HEK293 (cell line): Measurements from ENCODE around the gene SERPINA1.

Experiments
- CTCF ChIA-PET: fragments of 350-600 bp; formaldehyde crosslinking; extraction: SDS; loops from one replicate; lab custom pipeline; 2021; ENCODE audit warnings: antibody characterized with exemption; lab: Yijun Ruan, JAX
- POLR2A ChIA-PET: fragments of 300-600 bp; formaldehyde crosslinking; extraction: SDS; loops from one replicate; lab custom pipeline; 2020; ENCODE audit warnings: antibody characterized with exemption, inconsistent platforms; lab: Yijun Ruan, JAX
- H3K27ac ChIP-seq: fragments of 200-500 bp; sonication (Bioruptor generic); 2 replicates; pipeline ENCODE4 v1.5.1; 2014; ENCODE audit warnings: low read depth, low read length, control low read depth, inconsistent platforms; ENCODE audit errors: extremely low read depth
- H3K36me3 ChIP-seq, 2 experiments: fragments of 200-500 bp in 1 of 2; sonication (Bioruptor generic) in 1 of 2; 1 replicate in 1 of 2; 2 replicates in 1 of 2; pipeline ENCODE4 v1.5.1; 2014 to 2017; ENCODE audit warnings: inconsistent platforms in 2 of 2, low read length in 2 of 2; ENCODE audit not compliant: control insufficient read depth in 2 of 2, insufficient read depth in 1 of 2
- H3K4me1 ChIP-seq: fragments of 200-500 bp; sonication (Bioruptor generic); 2 replicates; pipeline ENCODE4 v1.5.1; 2014; ENCODE audit warnings: mild to moderate bottlenecking, low read length, inconsistent platforms; ENCODE audit not compliant: control insufficient read depth, insufficient read depth
- H3K4me3 ChIP-seq: 2 replicates; pipeline ENCODE4 v1.5.1; 2011; ENCODE audit warnings: low read depth, mild to moderate bottlenecking, control low read depth, low read length, moderate library complexity
- H3K9me3 ChIP-seq: fragments of 200-500 bp; sonication (Bioruptor generic); 2 replicates; pipeline ENCODE4 v1.5.1; 2014; ENCODE audit warnings: low read depth, low read length, inconsistent platforms; ENCODE audit not compliant: control insufficient read depth, insufficient read depth
- HOXA7 ChIP-seq: sonication (generic); formaldehyde crosslinking; IDR thresholded peaks from 2 replicates; pipeline ENCODE4 v1.8.1; 2022; ENCODE audit warnings: missing genetic modification reagents, borderline replicate concordance
- KLF1 ChIP-seq: fragments of 450-650 bp; formaldehyde crosslinking; IDR thresholded peaks from 2 replicates; pipeline ENCODE4 v1.5.1; 2016; ENCODE audit warnings: missing biosample characterization, missing genetic modification characterization
- PRDM1 ChIP-seq: fragments of 450-650 bp; formaldehyde crosslinking; IDR thresholded peaks from 2 replicates; pipeline ENCODE4; 2016; ENCODE audit warnings: missing biosample characterization, missing genetic modification characterization
- SALL2 ChIP-seq: fragments of 450-650 bp; formaldehyde crosslinking; IDR thresholded peaks from 2 replicates; pipeline ENCODE4 v1.5.0; 2017; ENCODE audit warnings: missing biosample characterization, mild to moderate bottlenecking, missing genetic modification characterization, borderline replicate concordance
- SETDB1 ChIP-seq: IDR thresholded peaks from one replicate; pipeline ENCODE4 v1.6.1; 2017; ENCODE audit warnings: mild to moderate bottlenecking, low read length, moderate library complexity, mixed read lengths; ENCODE audit not compliant: insufficient read length
- SP3 ChIP-seq: fragments of 450-650 bp; formaldehyde crosslinking; IDR thresholded peaks from 2 replicates; pipeline ENCODE4 v1.5.1; 2016; ENCODE audit warnings: missing biosample characterization, missing genetic modification characterization
- TRIM28 ChIP-seq: IDR thresholded peaks from 2 replicates; pipeline ENCODE4 v1.6.1; 2011; ENCODE audit warnings: low read length, control low read depth, borderline replicate concordance
- YY1 ChIP-seq: fragments of 450-650 bp; formaldehyde crosslinking; IDR thresholded peaks from 2 replicates; pipeline ENCODE4 v1.5.1; 2018; ENCODE audit warnings: missing biosample characterization, missing genetic modification characterization
- ZBTB48 ChIP-seq: fragments of 450-650 bp; formaldehyde crosslinking; IDR thresholded peaks from 2 replicates; pipeline ENCODE4 v1.5.1; 2016; ENCODE audit warnings: missing biosample characterization, missing genetic modification characterization
- ZFHX2 ChIP-seq: fragments of 450-650 bp; formaldehyde crosslinking; conservative IDR thresholded peaks from 2 replicates; pipeline ENCODE4 v1.5.1; 2016; ENCODE audit warnings: missing biosample characterization, missing genetic modification characterization
- ZNF121 ChIP-seq: fragments of 450-650 bp; formaldehyde crosslinking; IDR thresholded peaks from 2 replicates; pipeline ENCODE4 v1.5.1; 2016; ENCODE audit warnings: missing biosample characterization, missing genetic modification characterization
- ZNF16 ChIP-seq: fragments of 450-650 bp; formaldehyde crosslinking; IDR thresholded peaks from 2 replicates; pipeline ENCODE4 v1.5.1; 2016; ENCODE audit warnings: low read depth, missing biosample characterization, missing genetic modification characterization
- ZNF239 ChIP-seq: fragments of 450-650 bp; formaldehyde crosslinking; IDR thresholded peaks from 2 replicates; pipeline ENCODE4 v1.5.1; 2016; ENCODE audit warnings: missing biosample characterization, missing genetic modification characterization
- ZNF248 ChIP-seq: fragments of 450-650 bp; formaldehyde crosslinking; IDR thresholded peaks from 2 replicates; pipeline ENCODE4 v1.5.1; 2017; ENCODE audit warnings: missing biosample characterization, missing genetic modification characterization
- ZNF266 ChIP-seq: fragments of 450-650 bp; formaldehyde crosslinking; IDR thresholded peaks from 2 replicates; pipeline ENCODE4 v1.5.1; 2016; ENCODE audit warnings: missing biosample characterization, missing genetic modification characterization, low read depth
- ZNF292 ChIP-seq: fragments of 450-650 bp; formaldehyde crosslinking; IDR thresholded peaks from 2 replicates; pipeline ENCODE4 v1.5.1; 2016; ENCODE audit warnings: low read depth, missing biosample characterization, missing genetic modification characterization, borderline replicate concordance
- ZNF324 ChIP-seq: fragments of 450-650 bp; formaldehyde crosslinking; IDR thresholded peaks from 2 replicates; pipeline ENCODE4 v1.5.1; 2016; ENCODE audit warnings: missing biosample characterization, missing genetic modification characterization
- ZNF354C ChIP-seq: fragments of 450-650 bp; formaldehyde crosslinking; IDR thresholded peaks from 2 replicates; pipeline ENCODE4 v1.5.1; 2016; ENCODE audit warnings: missing biosample characterization, missing genetic modification characterization, low read depth, borderline replicate concordance
- ZNF416 ChIP-seq: fragments of 450-650 bp; formaldehyde crosslinking; IDR thresholded peaks from 2 replicates; pipeline ENCODE4 v1.5.1; 2016; ENCODE audit warnings: missing biosample characterization, missing genetic modification characterization
- ZNF530 ChIP-seq: fragments of 450-650 bp; formaldehyde crosslinking; IDR thresholded peaks from 2 replicates; pipeline ENCODE4 v1.5.1; 2016; ENCODE audit warnings: low read depth, missing biosample characterization, missing genetic modification characterization
- ZNF623 ChIP-seq: fragments of 450-650 bp; formaldehyde crosslinking; IDR thresholded peaks from 2 replicates; pipeline ENCODE4 v1.5.1; 2016; ENCODE audit warnings: missing biosample characterization, missing genetic modification characterization
- ZSCAN16 ChIP-seq: fragments of 450-650 bp; formaldehyde crosslinking; IDR thresholded peaks from 2 replicates; pipeline ENCODE4 v1.5.1; 2016; ENCODE audit warnings: missing biosample characterization, missing genetic modification characterization
- ZSCAN30 ChIP-seq: fragments of 450-650 bp; IDR thresholded peaks from 2 replicates; pipeline ENCODE4 v1.5.1; 2018; ENCODE audit warnings: missing biosample characterization, mild to moderate bottlenecking, missing genetic modification characterization, moderate library complexity
- TF ChIP-seq, protein P1 (sequence below): fragments of 450-650 bp; formaldehyde crosslinking; IDR thresholded peaks from 2 replicates; pipeline ENCODE4 v1.5.1; 2016; ENCODE audit warnings: missing biosample characterization, missing genetic modification characterization
- TF ChIP-seq, protein P2 (sequence below): fragments of 450-650 bp; formaldehyde crosslinking; IDR thresholded peaks from 2 replicates; pipeline ENCODE4 v1.5.1; 2016; ENCODE audit warnings: missing biosample characterization, missing genetic modification characterization
- TF ChIP-seq, protein P3 (sequence below): fragments of 450-650 bp; formaldehyde crosslinking; IDR thresholded peaks from 2 replicates; pipeline ENCODE4 v1.5.1; 2017; ENCODE audit warnings: missing biosample characterization, missing genetic modification characterization

Gene SERPINA1

DNA sequence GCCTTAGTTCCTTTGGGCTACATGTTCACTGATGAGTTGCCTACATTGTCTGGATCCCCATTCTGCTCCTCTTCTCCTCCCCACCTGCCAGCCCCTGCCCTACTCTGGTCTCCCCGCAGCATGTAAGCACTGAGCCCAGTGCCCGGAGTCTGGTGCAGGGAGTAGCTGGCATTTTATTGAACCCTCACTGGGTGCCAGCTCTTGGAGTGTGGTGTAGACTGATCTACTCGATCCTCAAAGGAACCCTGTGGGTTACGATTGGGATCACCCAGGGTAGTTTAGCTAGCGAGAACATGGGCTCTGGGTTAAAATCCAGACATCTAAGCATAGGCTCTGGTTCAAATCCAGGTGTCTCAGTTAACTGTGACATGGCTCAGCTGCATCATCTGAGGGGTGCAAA lies 56.9 kb downstream of the SERPINA1 start (continued):
- TF ChIP-seq ZNF248 (tag by site-specific recombination), result no peak
- TF ChIP-seq SETDB1, result no peak
- no peak for TF ChIP-seq KLF1
- TF ChIP-seq ZNF266 (tag by site-specific recombination), result no peak
- no peak for TF ChIP-seq ZSCAN16 (tag by site-specific recombination)
- TF ChIP-seq YY1 (tag by site-specific recombination), result no peak
- no peak for TF ChIP-seq TRIM28
- TF ChIP-seq ZBTB48, result no peak
- TF ChIP-seq ZFHX2 (tag by site-specific recombination), result no peak
- TF ChIP-seq ZNF530 (tag by site-specific recombination), result no peak

DNA sequence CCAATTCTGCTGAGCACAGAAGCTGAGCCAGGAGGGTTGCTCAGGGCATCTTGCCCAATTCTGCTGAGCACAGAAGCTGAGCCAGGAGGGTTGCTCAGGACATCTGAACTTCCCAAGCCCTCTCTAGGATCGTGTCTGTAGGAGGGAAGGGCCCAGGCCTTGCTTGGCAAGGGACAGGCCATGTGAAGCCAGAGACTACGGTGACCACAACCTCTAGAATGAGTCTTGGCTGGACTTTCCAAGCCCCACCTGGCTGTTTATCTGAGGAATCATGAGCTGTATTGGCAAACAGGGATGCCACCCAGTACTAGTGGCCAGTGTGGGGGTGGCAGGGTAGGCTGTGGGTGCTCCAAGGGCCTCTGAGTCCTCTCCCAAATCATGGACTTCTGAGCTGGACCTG lies 57.5 kb downstream of the SERPINA1 start:
- POLR2A ChIA-PET, result interaction anchor here (1.1 kb wide), 1 partner anchor 17 kb away, joined by 3 read pairs; no protein-coding TSS in a partner anchor
- Histone ChIP-seq H3K27ac (no peak overlapping the region), H3K4me1 (no peaks in the 10 kb centered on the region), H3K9me3 (no peaks in the 10 kb centered on the region), H3K36me3 (no peaks in the 10 kb centered on the region), H3K4me3 (no peak overlapping the region)
- CTCF ChIA-PET, result interaction anchor here (0.7 kb wide), 1 partner anchor 9 kb away, joined by 3 read pairs; no protein-coding TSS in a partner anchor
- TF ChIP-seq ZNF324, result no peak
- no peak for TF ChIP-seq HOXA7 (CRISPR knock-in tag)
- TF ChIP-seq ZNF416 (tag by site-specific recombination), result no peak

DNA sequence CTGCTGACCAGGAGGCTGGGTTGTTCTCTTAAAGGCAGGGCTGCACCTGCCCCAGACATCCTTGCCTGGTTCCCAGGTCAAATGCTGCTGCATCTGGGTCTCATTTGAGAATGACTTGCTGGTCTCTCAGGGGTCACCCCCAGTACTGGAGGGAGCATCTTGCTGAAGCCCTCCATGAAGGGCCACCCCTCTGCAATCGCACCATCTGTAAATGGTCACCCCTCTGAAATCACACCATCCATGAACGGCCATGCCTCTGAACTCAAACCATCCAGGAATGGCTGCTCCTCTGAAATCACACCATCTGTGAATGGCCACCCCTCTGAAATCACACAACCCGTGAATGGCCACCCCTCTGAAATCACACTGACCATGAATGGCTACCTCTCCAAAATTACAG lies 58.0 kb downstream of the SERPINA1 start:
- H3K27ac ChIP-seq, result no peak overlapping the region
- no peaks in the 10 kb centered on the region for H3K4me1 ChIP-seq
- H3K9me3 ChIP-seq, result no peaks in the 10 kb centered on the region
- TF ChIP-seq ZSCAN30 (tag by site-specific recombination) (no peak), ZNF292 (no peak), ZNF623 (tag by site-specific recombination) (no peak), SALL2 (tag by site-specific recombination) (no peak)
- TF ChIP-seq, protein P1, sequence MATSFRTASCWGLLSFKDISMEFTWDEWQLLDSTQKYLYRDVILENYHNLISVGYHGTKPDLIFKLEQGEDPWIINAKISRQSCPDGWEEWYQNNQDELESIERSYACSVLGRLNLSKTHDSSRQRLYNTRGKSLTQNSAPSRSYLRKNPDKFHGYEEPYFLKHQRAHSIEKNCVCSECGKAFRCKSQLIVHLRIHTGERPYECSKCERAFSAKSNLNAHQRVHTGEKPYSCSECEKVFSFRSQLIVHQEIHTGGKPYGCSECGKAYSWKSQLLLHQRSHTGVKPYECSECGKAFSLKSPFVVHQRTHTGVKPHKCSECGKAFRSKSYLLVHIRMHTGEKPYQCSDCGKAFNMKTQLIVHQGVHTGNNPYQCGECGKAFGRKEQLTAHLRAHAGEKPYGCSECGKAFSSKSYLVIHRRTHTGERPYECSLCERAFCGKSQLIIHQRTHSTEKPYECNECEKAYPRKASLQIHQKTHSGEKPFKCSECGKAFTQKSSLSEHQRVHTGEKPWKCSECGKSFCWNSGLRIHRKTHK (tag by site-specific recombination), result no peak
- ChIA-PET CTCF (interaction anchor here (0.7 kb wide), 1 partner anchor 8 kb away, joined by 3 read pairs; no protein-coding TSS in a partner anchor), POLR2A (interaction anchor here (0.6 to 1.1 kb wide), 2 partner anchors 16 to 656 kb away, joined by 3 read pairs; no protein-coding TSS in a partner anchor)
- H3K36me3 ChIP-seq, result no peaks in the 10 kb centered on the region
- H3K4me3 ChIP-seq, result no peak overlapping the region

DNA sequence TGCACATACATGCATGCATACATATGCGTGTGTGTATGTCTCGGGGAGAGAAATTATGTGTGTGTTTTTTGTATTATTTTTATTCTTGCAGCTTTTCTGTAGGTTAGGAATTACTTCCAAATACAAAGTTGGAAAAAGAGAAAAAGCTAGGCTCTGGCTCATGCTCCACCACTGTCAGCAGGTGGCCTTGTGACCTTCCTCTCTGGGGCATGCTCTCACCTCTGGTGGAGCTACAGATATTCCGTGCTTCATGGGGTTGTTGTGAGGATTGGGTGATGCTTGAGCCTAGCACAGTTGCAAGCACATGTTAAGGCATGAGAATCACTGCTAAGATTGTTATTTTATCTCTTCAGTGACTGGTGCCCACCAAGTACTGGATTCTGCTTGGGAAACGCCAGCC lies 58.5 kb downstream of the SERPINA1 start:
- CTCF ChIA-PET, result no interaction called here
- TF ChIP-seq PRDM1 (tag by site-specific recombination) (no peak), ZNF239 (tag by site-specific recombination) (no peak), ZNF16 (no peak), SP3 (no peak), ZNF121 (tag by site-specific recombination) (no peak), ZNF354C (tag by site-specific recombination) (no peak)
- TF ChIP-seq, protein P2, sequence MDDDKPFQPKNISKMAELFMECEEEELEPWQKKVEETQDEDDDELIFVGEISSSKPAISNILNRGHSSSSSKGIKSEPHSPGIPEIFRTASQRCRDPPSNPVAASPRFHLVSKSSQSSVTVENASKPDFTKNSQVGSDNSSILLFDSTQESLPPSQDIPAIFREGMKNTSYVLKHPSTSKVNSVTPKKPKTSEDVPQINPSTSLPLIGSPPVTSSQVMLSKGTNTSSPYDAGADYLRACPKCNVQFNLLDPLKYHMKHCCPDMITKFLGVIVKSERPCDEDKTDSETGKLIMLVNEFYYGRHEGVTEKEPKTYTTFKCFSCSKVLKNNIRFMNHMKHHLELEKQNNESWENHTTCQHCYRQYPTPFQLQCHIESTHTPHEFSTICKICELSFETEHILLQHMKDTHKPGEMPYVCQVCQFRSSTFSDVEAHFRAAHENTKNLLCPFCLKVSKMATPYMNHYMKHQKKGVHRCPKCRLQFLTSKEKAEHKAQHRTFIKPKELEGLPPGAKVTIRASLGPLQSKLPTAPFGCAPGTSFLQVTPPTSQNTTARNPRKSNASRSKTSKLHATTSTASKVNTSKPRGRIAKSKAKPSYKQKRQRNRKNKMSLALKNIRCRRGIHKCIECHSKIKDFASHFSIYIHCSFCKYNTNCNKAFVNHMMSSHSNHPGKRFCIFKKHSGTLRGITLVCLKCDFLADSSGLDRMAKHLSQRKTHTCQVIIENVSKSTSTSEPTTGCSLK (tag by site-specific recombination), result no peak
- TF ChIP-seq, protein P3, sequence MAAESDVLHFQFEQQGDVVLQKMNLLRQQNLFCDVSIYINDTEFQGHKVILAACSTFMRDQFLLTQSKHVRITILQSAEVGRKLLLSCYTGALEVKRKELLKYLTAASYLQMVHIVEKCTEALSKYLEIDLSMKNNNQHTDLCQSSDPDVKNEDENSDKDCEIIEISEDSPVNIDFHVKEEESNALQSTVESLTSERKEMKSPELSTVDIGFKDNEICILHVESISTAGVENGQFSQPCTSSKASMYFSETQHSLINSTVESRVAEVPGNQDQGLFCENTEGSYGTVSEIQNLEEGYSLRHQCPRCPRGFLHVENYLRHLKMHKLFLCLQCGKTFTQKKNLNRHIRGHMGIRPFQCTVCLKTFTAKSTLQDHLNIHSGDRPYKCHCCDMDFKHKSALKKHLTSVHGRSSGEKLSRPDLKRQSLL (tag by site-specific recombination), result no peak

More for the DNA sequence above, 58.5 kb downstream of the SERPINA1 start:
- Histone ChIP-seq H3K27ac (no peak overlapping the region), H3K9me3 (no peaks in the 10 kb centered on the region), H3K4me3 (no peak overlapping the region), H3K4me1 (no peaks in the 10 kb centered on the region), H3K36me3 (no peaks in the 10 kb centered on the region)
- POLR2A ChIA-PET, result interaction anchor here (0.6 kb wide), 1 partner anchor 656 kb away, joined by 3 read pairs; no protein-coding TSS in a partner anchor
